Cardiac fibroblast (primary cell): ENCODE data around the gene GNA14.

Experiments
- DNase-seq, 2 donors: peaks; one replicate each; pipeline versions ENCODE4 v3.0.0 to v3.0.0-alpha.2; 2010; ENCODE audit warnings: low read depth in 2 of 2
- H3K4me3 ChIP-seq, 2 donors: replicated peaks in 1 of 2; 1 replicate in 1 of 2; 2 replicates in 1 of 2; pipeline ENCODE4 v1.5.1; 2011; ENCODE audit warnings: low read depth in 2 of 2, low read length in 2 of 2, mild to moderate bottlenecking in 2 of 2, moderate library complexity in 1 of 2
- CTCF ChIP-seq: IDR thresholded peaks from one replicate; pipeline ENCODE4 v1.5.1; 2011; ENCODE audit warnings: low read depth, mild to moderate bottlenecking, low read length, inconsistent platforms

GNA14 gene

GRCh38 chr9:77541055-77541454 lies 107.1 kb downstream of the GNA14 start:
- no peak overlapping the region for H3K4me3 ChIP-seq
- no peak for TF ChIP-seq CTCF
- no peak for DNase-seq

- no peak overlapping the region for H3K4me3 ChIP-seq
- peak; percentile 18 to 35 for DNase-seq
- no peak for TF ChIP-seq CTCF
These were observed 113.6 kb downstream of the GNA14 start for GRCh38 chr9:77534376-77535057.

- DNase-seq: no peak
- TF ChIP-seq CTCF: no peak
- H3K4me3 ChIP-seq: no peak overlapping the region
These were observed 114.5 kb downstream of the GNA14 start for GRCh38 chr9:77533671-77534070.

GRCh38 chr9:77532607-77533006 lies 115.5 kb downstream of the GNA14 start:
- H3K4me3 ChIP-seq: no peak overlapping the region
- TF ChIP-seq CTCF: no peak
- DNase-seq: no peak

- H3K4me3 ChIP-seq: no peak overlapping the region
- no peak for DNase-seq
- TF ChIP-seq CTCF: no peak
These were observed 116.7 kb downstream of the GNA14 start for GRCh38 chr9:77531400-77531799.

GRCh38 chr9:77523891-77524290 lies 124.2 kb downstream of the GNA14 start:
- DNase-seq: no peak
- no peak for TF ChIP-seq CTCF

GRCh38 chr9:77521091-77521490 lies 127.0 kb downstream of the GNA14 start:
- H3K4me3 ChIP-seq: no peak overlapping the region
- no peak for TF ChIP-seq CTCF
- peak in 1 of 2 donors; percentile 23 for DNase-seq

More at GRCh38 chr9:77523891-77524290, 124.2 kb downstream of the GNA14 start:
- no peak overlapping the region for H3K4me3 ChIP-seq
